ENCODE data around the gene MED1.

MED1 gene

DNA sequence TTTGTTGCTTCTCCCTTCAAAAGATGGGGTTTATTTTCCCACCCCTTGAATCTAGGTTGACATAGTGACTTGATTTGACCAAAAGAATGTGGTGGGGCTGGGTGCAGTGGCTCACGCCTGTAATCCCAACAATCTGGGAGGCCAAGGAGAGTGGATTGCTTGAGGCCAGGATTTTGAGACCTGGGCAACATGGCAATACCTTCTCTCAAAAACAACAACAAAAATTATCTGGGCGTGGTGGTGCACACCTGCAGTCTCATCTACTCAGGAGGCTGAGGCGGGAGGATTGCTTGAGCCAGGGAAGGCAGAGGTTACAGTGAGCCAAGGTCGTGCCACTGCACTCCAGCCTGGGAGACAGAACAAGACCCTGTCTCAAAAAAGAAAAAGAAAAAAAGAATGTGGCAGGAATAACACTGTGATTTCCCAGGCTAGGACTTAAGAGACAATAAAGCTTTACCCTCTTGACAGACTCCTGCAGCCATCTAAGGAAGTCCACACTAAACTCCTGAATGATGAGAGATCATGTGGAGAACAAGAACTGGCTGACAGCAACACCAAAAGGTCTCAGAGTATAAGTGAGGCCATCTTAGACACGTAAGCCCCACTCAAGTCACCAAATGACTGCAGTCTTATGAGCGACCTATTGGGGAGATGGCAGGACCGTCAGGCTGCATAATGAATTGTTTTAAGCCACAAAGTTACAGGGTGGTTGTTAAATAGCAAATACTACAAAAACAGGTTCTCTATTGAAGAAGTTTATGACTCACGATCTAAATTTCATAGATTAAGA, 86.6 kb downstream of the MED1 start:
- peak; percentile 61 to 81 (median 65) for DNase-seq

DNA sequence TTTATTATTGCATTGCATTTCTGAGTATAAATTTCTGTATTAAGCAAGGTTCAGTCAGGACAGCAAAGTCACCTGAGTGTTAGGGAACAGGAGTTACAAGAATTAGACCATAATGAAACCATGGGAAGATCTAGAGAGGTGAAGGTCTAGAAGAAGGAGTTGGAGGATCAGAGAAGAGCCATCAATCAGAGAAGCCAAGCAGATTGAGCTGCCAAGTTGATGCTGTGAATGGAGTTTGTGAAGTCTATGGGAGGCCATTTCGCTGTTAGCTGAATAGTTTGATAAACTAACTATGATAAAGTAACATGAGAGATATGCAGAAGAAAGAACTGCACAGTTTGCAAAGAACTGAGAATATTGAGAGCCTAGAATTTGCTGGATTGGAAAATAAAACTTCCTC, 90.0 kb downstream of the MED1 start:
- DNase-seq, result peak in 2 of 4 experiments; percentile 26 to 46

DNA sequence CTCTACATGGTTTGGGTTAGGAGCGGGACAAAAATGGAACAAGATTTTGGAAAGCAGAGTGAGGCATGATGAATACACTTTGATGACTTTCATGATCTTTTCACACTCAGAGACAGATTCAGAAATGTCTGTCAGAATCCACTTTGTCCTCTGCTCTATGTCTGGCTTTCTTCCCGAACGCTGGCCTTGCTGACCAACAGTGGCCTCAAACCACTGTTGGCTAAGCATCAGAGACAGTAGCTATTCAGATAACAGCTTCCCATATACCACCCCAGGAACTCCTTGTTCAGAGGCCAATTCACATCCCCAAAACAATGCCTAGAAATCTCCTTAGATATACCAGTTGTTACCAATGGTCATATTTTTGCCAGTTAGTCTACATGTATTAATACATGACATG, 90.5 kb downstream of the MED1 start:
- DNase-seq, result no peak

DNA sequence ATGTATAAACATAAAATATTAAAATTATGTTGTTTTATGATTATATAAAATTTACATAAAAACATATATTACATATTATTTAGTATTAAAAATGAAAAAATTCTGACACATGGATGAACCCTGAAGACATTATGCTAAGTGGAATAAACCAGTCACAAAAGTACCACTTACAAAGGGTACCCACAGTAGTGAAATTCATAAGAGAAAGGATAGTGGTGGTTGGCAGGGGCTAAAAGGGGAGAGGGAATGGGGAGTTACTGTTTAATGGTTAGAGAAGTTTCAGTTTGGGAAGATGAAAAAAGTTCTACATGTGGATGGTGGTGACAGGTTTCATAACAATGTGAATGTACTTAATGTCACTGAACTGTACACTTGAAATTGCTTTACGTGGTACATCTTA, 91.1 kb downstream of the MED1 start:
- DNase-seq, result no peak

DNA sequence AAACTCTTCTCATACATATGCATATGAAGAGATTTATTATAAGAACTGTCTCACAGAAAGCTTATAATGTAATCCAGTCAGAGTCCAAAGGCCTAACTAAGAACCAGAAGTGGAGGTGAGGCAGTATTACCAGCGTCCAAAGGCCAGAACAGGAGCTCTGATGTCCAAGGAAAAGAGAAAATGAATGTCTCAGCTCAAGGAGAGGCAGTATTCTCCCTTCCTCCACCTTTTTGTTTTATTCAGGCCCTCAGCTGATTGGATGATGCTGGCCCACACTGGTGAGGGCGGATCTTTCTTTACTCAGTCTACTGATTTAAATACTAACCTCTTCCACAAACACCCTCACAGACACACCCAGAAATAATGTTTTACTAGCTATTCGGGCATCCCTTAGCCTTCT, 93.1 kb downstream of the MED1 start:
- DNase-seq, result no peak

DNA sequence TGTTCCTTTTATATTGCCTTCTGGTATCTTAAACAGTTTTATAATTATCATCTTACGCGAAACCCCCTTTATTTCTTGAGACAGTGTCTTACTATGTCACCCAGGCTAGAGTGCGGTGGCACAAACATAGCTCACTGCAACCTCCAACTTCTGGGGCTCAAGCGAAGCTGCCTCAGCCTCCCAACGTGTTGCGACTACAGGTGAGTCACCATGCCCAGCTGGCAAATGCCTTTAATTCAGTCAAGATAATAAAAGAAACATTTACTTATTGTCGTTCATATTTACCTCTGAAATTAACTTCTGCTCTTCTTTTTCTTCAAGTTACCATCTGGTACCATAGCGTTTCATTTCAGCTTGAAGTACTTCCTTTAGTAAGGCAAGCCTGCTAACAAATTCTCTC, 93.6 kb downstream of the MED1 start:
- no peak for DNase-seq

All from suppressor macrophage (primary cell).